HG03135 (cell line): ENCODE data around the gene ELMO1.
"Not testable (repeated sequence)": the region's sequence is repeated elsewhere in the genome, so short reads cannot be mapped to it uniquely, and the experiment has no call there.

ENCODE experiments used
- ATAC-seq: cut with Tn5 transposase; IDR thresholded peaks from one replicate; pipeline ENCODE4 v1.9.1; 2021; ENCODE audit warnings: mild to moderate bottlenecking, moderate library complexity; ENCODE audit not compliant: unreplicated experiment

Gene ELMO1

DNA sequence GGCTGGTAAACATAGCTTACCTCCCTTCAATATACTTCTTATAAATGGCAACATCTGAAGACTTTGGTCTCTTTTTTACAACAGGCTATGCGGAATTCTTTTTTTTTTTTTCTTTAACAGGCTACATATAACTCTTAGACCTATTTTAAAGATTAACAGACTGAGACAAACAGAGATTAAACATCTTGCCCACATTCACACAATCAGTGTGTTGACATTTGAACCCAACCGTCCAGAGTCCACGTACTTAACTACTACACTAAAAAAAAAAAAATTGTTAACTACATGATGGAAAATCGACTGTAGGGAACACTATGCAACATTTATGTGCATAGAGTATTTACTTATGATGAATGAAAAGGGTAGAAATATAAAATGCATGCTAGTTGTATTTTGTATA is 298.5 kb downstream of the ELMO1 start:
- no peak for ATAC-seq

DNA sequence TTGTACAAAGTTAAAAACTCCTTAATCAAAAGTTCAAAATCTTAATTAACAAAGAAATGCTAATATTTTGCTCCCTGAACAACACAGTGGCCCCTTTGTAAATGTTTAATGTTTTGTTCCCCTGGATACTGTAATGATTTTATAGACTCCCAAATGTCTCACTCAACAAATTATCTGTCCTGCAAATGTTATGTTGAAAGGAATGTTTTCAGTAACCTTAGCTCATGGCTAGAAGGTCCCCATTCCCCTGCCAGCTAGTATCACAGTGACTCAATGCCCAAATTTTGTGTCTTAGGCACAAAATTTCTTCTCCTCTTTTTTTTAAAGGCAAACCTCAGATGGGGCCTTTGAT is 298.9 kb downstream of the ELMO1 start:
- ATAC-seq: no peak

DNA sequence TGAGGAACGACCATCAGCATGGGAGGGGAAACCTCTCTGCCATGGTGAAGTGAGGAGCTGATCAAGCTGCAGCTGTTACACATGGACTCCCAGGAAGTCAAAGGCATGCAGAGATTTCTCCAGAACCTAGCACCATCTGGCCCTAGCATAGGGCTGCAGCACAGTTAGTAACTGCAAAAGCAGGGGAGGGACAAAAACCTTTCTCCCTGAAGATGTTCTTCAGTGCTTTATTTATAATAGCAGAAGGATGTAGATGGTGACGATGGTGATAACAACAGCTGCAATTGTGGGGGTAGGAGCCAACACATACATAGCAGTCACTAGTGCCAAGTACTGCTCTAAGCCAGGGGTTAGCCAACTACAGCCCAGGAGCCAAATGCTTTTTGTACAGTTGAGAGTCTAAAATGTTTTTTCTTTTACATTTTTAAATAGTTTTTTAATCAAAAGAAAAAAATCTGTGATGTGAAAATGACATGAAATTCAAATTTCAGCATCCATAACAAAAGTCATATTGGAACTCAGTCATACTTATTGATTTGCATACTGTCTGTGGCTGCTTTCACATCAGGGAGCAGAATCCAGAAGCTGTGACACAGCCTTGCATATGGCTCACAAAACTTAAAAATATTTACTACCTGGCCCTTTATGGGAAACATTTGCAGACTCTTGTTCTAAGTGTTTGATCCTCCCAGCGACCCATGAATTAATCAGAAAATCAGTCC is 299.5 kb downstream of the ELMO1 start:
- no peak for ATAC-seq

DNA sequence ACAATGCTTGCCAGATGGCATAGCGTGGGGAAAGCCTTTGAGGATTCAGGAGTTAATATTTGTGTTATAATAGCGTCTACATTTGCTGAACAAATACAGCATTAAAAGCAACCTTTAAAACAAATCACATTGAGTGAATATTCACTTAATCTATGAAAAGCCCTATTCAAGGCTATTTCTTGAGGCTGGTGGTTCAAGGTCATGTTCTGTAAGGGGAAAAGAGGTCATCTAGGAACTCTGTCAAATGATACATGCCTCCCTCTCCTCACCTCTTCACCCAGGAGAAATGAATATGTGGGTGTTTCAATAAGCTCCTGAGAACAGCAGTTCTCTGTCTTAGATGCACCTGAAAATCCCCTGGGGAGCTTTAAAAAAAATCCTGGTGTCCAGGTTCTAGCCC is 303.0 kb downstream of the ELMO1 start:
- no peak for ATAC-seq

DNA sequence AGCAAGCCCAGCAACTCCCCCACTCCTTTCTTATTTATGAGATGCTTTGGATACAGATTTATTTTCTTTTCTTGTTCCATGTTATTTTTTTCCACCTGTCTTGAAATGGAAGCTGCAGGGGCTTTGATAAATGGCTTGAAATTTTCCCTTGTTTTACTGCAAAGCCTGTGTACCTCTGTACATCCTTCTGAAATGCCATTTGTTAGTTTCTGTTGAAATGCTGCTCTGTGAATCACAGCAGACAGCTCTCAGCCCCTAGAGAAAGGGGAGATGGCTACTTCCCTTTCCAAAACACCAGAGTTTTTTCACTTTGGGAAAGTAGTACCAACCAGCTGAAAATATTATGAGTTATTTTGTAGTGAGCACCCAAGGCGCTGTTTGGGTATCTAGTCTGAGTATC is 304.2 kb downstream of the ELMO1 start:
- ATAC-seq: no peak

- no peak for ATAC-seq
These were observed 305.7 kb downstream of the ELMO1 start for GRCh38 chr7:37142958-37143357.

DNA sequence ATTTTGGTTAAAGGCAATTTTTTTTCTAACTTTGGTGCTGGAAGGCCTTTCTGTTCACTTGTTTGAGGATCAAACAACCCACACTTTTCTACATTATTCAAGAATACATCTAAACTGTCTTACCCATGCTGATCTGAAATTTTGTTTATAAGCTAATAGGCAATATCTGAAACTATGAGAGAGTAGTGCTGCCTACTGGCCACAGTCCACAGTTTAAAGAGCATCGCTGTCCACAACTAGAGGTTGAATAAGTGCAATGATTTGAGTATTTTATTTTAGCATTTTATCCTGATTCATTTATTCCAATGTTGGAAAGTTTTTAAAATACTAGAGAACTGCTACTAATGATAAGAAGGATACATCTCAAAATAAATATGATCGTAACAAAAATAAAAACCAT is 306.9 kb downstream of the ELMO1 start:
- no peak for ATAC-seq

- ATAC-seq: not testable (repeated sequence)
These were observed 314.8 kb downstream of the ELMO1 start for GRCh38 chr7:37133902-37134301.

- ATAC-seq: no peak
These were observed 316.8 kb downstream of the ELMO1 start for GRCh38 chr7:37131855-37132254.

- no peak for ATAC-seq
These were observed 319.6 kb downstream of the ELMO1 start for GRCh38 chr7:37129035-37129425.

DNA sequence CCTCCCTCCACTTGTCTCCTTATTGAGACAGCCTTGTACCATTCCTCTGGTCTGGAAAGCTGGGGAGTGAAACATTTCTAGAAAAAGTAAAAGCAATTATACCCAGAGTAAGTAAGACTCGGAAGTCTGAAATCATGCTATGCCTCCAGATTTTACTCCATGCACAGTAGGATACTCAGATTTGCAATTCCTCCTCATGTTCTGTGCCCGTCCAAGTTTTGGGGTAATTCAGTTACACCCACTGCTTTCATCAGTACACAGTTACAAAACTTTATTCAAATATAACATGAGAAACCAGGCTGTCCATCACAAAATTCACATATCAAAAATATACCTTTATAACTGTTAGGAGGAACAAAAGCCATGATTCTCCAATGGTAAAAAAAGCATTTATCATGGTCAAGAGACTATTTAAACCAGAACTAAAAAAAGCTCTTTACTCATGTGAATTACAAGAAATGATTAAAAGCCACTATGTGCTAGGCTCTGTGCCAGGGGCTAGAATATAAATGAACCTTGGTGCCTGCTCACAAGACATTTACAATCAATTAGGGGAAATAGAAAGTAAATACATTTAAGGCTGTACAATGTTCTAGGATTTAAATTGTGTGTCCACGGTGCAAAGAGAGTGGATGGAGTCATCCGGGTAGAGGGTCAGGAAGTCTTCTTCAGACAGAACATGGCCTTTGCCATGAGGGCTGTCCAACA is 320.2 kb downstream of the ELMO1 start:
- ATAC-seq: no peak

DNA sequence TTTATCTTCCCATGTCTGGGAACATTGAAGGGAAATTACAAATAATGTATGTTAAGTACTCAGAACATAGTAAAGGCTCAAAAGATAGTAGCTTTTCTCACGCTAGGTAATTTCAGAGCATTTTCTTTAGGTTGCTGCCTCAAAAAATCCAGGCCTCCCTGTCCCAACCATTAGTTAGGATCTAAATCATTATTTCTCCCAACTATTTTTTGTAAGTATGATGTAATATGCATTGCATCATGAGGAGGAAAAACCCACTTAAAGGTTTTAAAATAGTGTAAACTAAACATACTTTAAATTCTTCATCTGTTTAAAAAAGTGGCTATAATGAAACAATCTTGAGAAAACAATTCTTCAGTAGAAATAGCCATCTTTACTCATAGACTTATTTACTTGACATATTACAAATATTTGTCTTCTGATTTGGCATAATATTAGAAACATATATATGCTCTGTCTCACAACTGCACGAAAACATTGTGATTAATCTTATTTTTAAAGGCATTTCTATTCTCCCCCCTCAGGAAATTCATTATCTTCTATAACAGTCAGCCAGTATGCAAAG is 329.3 kb downstream of the ELMO1 start:
- ATAC-seq: no peak

DNA sequence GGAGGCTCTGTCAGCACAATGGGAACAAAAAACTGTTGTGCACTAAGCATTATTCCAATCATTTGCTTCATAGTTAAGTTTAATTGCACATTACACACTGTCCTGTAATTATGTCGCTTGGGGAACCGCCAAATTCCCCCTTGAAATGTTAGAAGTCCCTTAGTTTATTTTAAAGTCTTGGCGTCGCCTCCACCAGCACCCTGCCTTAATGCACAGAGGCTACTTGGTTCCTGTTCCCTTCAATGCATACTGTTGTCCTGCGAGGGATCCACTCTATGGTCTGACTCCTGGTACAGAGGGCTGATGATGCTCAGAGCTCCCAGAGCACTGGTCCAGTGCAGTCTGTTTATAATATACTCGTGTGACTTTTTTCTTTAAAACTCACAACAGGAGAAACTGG is 330.7 kb downstream of the ELMO1 start:
- no peak for ATAC-seq

DNA sequence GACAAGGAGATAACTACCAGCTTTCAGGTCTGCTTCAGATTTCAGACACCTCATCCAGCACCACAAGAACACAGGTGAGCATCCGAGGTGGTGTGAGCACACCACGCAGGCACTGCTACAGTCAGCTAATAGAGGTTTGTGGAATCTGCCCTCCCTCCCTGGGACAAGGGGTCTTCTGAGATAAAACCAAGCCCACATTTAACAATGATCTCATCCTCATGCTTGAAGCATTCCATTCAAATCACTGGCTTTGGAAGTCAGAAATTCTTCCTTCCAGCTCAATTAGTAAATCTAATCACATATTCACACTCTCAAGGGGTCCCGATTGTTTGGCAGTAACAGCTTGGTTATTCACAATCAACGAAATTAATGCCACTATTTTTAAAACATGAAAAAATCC is 331.4 kb downstream of the ELMO1 start:
- no peak for ATAC-seq

DNA sequence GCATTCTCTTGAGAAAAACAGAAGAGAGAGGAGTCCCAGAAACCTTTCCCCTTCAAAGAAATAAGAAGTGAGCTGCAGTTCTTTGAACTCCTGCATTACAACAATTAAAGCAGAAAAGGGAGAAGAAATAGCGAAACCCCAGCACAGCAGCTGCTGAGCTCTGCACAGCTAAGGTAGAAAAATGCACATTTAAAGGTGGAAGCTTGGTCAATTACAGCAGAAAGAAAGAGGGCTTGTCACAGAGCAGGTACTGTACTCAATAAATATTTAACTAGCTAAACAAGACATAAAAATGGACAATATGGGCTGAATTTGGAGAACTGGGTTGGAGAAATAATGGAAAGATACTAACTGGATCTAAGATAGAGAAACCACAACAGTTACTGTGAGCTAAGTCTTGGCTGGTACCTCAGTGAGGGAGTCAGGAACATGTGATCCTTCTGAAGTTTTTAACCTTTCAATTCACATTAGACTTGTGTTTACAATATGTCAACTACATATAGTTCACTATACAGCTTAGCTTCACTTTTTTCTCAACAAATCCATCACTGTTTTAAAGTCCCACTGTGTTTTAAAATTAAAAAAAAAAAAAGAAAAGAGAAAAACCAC is 332.5 kb downstream of the ELMO1 start:
- no peak for ATAC-seq

GRCh38 chr7:37113661-37114355 is 334.9 kb downstream of the ELMO1 start:
- no peak for ATAC-seq

GRCh38 chr7:37112876-37113275 is 335.8 kb downstream of the ELMO1 start:
- no peak for ATAC-seq

- ATAC-seq: no peak
These were observed 336.4 kb downstream of the ELMO1 start for GRCh38 chr7:37112218-37112617.

- ATAC-seq: no peak
These were observed 337.2 kb downstream of the ELMO1 start for GRCh38 chr7:37111459-37111858.

DNA sequence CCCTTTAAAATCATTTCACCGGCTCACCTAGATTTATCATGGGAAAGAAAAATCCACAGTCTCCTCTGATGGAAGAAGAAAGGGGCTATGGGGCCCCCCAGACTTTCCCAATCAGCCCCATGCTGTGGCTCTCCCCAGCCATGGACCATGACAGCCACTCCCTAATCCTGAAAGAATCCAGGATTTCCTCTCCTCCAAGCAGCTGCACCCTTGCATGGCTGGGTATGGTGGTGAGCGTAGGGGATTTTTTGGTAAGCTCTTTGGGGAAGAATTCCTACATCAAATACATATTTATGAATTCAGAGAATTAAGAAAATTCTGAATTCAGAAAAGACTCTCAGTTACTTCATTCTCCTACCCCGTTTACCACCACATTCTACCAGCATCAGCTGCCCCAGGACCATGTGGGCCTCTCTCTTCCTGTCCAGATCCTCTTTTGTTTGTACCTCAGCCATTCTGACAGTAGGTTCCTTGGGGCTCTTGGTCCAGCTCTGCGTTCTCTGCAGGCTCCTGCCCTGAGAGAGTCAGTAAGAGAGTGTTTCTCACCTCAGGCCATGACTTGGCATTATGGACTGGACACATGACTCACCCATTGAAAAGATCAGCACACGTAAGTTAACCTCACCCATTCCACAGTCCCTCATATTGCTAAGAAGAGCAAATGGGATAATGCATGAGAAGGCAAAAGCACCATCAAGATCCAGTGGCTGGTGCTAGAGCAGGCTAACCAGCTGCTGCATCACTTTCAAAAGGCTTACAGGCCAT is 337.8 kb downstream of the ELMO1 start:
- no peak for ATAC-seq

- no peak for ATAC-seq
These were observed 338.8 kb downstream of the ELMO1 start for GRCh38 chr7:37109843-37110242.
